K562 (cell line): ENCODE results near the gene FBRS. TPM values are rescaled to one million over a fixed set of nuclear protein-coding genes. Genes with fewer than 3 reads are reported as not detected.

Experiments used
- ATAC-seq: fragments of 200-7000 bp; cut with Tn5 transposase; 3 replicates; pipeline ENCODE4 v1.9.1; 2020; ENCODE audit warnings: moderate library complexity
- BruUV-seq: library from RNA; stranded (reverse); fragments of 400-500 nt; replicated peaks from 2 replicates; lab custom pipeline; 2021; lab: Mats Ljungman, UMichigan
- CTCF ChIA-PET: fragments of 300-600 bp; formaldehyde crosslinking; extraction: SDS; loops from one replicate; lab custom pipeline; 2021; ENCODE audit warnings: low intra/inter-chr PET ratio; lab: Yijun Ruan, JAX
- POLR2A ChIA-PET: fragments of 300-600, 350-650 bp; sonication (Branson Sonifier 250); formaldehyde crosslinking; extraction: SDS; loops from one replicate; lab custom pipeline; 2021; ENCODE audit warnings: antibody characterized with exemption, inconsistent platforms; lab: Yijun Ruan, JAX
- DNase-seq, 4 experiments: peaks; one replicate each; pipeline versions ENCODE4 v3.0.0 to v3.0.0-alpha.2; 2011 to 2018; ENCODE audit warnings: low spot score in 3 of 4, mixed read lengths in 3 of 4; ENCODE audit errors: extremely low read depth in 1 of 4
- FAIRE-seq: peaks from 2 replicates; lab custom pipeline; 2011; peaks lifted over from hg19 to GRCh38; lab: Jason Lieb, UNC
- H2AFZ ChIP-seq: 2 replicates; pipeline ENCODE4 v1.6.0; 2011; ENCODE audit warnings: low read depth, low read length, control low read depth, inconsistent platforms
- H3K27ac ChIP-seq: fragments of 200-600 bp; 3 replicates; pipeline ENCODE4 v1.8.0; 2011; ENCODE audit warnings: low read depth, mild to moderate bottlenecking, control low read depth, inconsistent platforms, low read length, moderate library complexity, mixed read lengths; ENCODE audit errors: extremely low read depth
- H3K27me3 ChIP-seq, 2 experiments: fragments of 300-600 bp in 1 of 2; 2 replicates in 1 of 2; 3 replicates in 1 of 2; pipeline versions ENCODE4 v1.6.0 to v1.8.0; 2011; ENCODE audit warnings: inconsistent platforms in 2 of 2, low read length in 2 of 2, mild to moderate bottlenecking in 1 of 2, mixed read lengths in 1 of 2, moderate library complexity in 1 of 2; ENCODE audit not compliant: control insufficient read depth in 2 of 2, insufficient read depth in 2 of 2
- H3K36me3 ChIP-seq: fragments of 300-600 bp; 3 replicates; pipeline ENCODE4 v1.8.0; 2011; ENCODE audit warnings: mild to moderate bottlenecking, low read length, inconsistent platforms; ENCODE audit not compliant: control insufficient read depth, insufficient read depth
- H3K4me1 ChIP-seq, 2 experiments: fragments of 200-600 bp in 1 of 2; replicated peaks in 1 of 2; 2 replicates in 1 of 2; 3 replicates in 1 of 2; pipeline versions ENCODE4 v1.5.1 to v1.8.0; 2011; ENCODE audit warnings: inconsistent platforms in 2 of 2, low read length in 2 of 2, mild to moderate bottlenecking in 1 of 2, mixed read lengths in 1 of 2, moderate library complexity in 1 of 2; ENCODE audit not compliant: control insufficient read depth in 2 of 2, insufficient read depth in 2 of 2
- H3K4me2 ChIP-seq: 2 replicates; pipeline ENCODE4 v1.6.1; 2011; ENCODE audit warnings: low read length, control low read depth, inconsistent platforms, mixed read lengths; ENCODE audit not compliant: insufficient read depth
- H3K4me3 ChIP-seq: fragments of 200-600 bp; sonication (generic), shearing (Covaris generic); 2 replicates; pipeline ENCODE4 v1.5.1; 2016; ENCODE audit warnings: control low read depth, inconsistent platforms
- H3K79me2 ChIP-seq: fragments of 200-600 bp; 3 replicates; pipeline ENCODE4 v1.8.0; 2011; ENCODE audit warnings: low read length, inconsistent platforms; ENCODE audit not compliant: control insufficient read depth, insufficient read depth
- H3K9ac ChIP-seq, 2 experiments: 2 replicates each; pipeline versions ENCODE4 v1.6.0 to v1.6.1; 2011; ENCODE audit warnings: low read depth in 2 of 2, low read length in 2 of 2, control low read depth in 1 of 2, inconsistent platforms in 1 of 2, mild to moderate bottlenecking in 1 of 2, mixed read lengths in 1 of 2; ENCODE audit not compliant: insufficient read depth in 1 of 2
- H3K9me1 ChIP-seq: one replicate; pipeline ENCODE4 v1.6.0; 2011; ENCODE audit warnings: inconsistent platforms, mild to moderate bottlenecking, low read length, moderate library complexity; ENCODE audit not compliant: control insufficient read depth, insufficient read depth
- H3K9me3 ChIP-seq: replicated peaks from 2 replicates; pipeline ENCODE4 v1.5.1; 2011; ENCODE audit warnings: low read depth, low read length, inconsistent platforms; ENCODE audit not compliant: control insufficient read depth, insufficient read depth
- H4K20me1 ChIP-seq: replicated peaks from 2 replicates; pipeline ENCODE4 v1.6.1; 2011; ENCODE audit warnings: low read length, inconsistent platforms, mixed read lengths; ENCODE audit not compliant: control insufficient read depth, insufficient read depth
- POLR2AphosphoS5 ChIP-seq: IDR thresholded peaks from 2 replicates; pipeline ENCODE4 v1.6.1; 2011; ENCODE audit warnings: mild to moderate bottlenecking, low read depth, low read length, moderate library complexity; ENCODE audit not compliant: control insufficient read depth, insufficient read depth
- RBBP5 ChIP-seq: fragments of 200-600 bp; sonication (generic); IDR thresholded peaks from 2 replicates; pipeline ENCODE4 v1.6.1; 2012; ENCODE audit warnings: borderline replicate concordance, mild to moderate bottlenecking, low read length, control low read depth, inconsistent platforms; ENCODE audit not compliant: insufficient read depth, poor library complexity, severe bottlenecking
- RBFOX2 ChIP-seq: fragments of 200-400 bp; formaldehyde crosslinking; IDR thresholded peaks from 2 replicates; pipeline ENCODE4 v1.6.1; 2017; ENCODE audit warnings: low read depth, mild to moderate bottlenecking, low read length, moderate library complexity
- WGBS: fragments of 100-300 bp; shearing (Covaris generic); methylation state at CpG from one replicate; pipeline ENCODE4 v1.1.6; 2016; ENCODE audit warnings: low coverage, mixed read lengths; ENCODE audit not compliant: insufficient coverage; ENCODE audit errors: missing lambda C conversion rate; 5-methylcytosine and 5-hydroxymethylcytosine counted together
- in situ Hi-C: fragments of 300-500 bp; cut with MboI; formaldehyde crosslinking; loops from 4 replicates; pipeline ENCODE4 v1.15.0; 2018; ENCODE audit warnings: inconsistent platforms, mixed read lengths
- intact Hi-C: fragments of 100-400 bp; cut with micrococcal nuclease; formaldehyde crosslinking; loops from 2 replicates; pipeline ENCODE4 v1.14.2; 2022
- polyA plus RNA-seq, 8 experiments: library from polyadenylated mRNA; depleted of rRNA in 4 of 8; stranded (reverse) in 5 of 8; unstranded in 3 of 8; fragments of >200 nt; fragmentation: Nextera tagmentation in 2 of 8; fragmentation: Illumina TruSeq in 1 of 8; extraction: Ambion mirVana in 2 of 8; extraction: Trizol in 1 of 8; gene quantifications; 2 replicates each; pipeline versions ENCODE4 v1.2.1 to v1.2.3, GENCODE V29; 2011 to 2014; ENCODE audit warnings: inconsistent platforms in 1 of 8, missing spikeins in 1 of 8
- total RNA-seq, 7 experiments: library from RNA; depleted of rRNA in 6 of 7; stranded (reverse); fragments of >200 nt in 6 of 7; fragmentation: Illumina TruSeq in 2 of 7; extraction: Trizol in 2 of 7; gene quantifications; 2 replicates each; pipeline versions ENCODE4 v1.2.1 to v1.2.3, GENCODE V29; 2011 to 2021; ENCODE audit warnings: low replicate concordance in 1 of 7

FBRS gene
- total and polyA plus RNA-seq, 9 of the 15 experiments (the other 6 are each of a cell fraction or from before 2014, with no cell fraction given) = 0.32 to 59.5 (median 13.1) TPM

- in situ Hi-C loops (no loop called here), intact Hi-C loops (loop anchor here (10.0 kb wide), 3 partner anchors 162 to 588 kb away; partner anchors contain the start of genes ALDOA, TBX6 and YPEL3)
- peaks cover 48% of the 10 kb centered on the region for H3K36me3 ChIP-seq
- no peak overlapping the region for H2AFZ ChIP-seq
- no peaks in the 10 kb centered on the region for H4K20me1 ChIP-seq
- H3K27ac ChIP-seq = no peak overlapping the region
- WGBS = 97% methylated on average over 14 of the region's 18 CpGs
- no peak for ATAC-seq
- H3K9me1 ChIP-seq = no peaks in the 10 kb centered on the region
- no TSS peak for BruUV-seq
- peak overlapping the region; percentile 98 to 100; a peak in 3 of 4 replicates for H3K9ac ChIP-seq
- no peak overlapping the region for H3K4me3 ChIP-seq
- peaks cover 18% of the 10 kb centered on the region for H3K79me2 ChIP-seq
- TF ChIP-seq RBBP5 (no peak), RBFOX2 (peak; percentile 13; the same call in 1 of the 2 replicates)
- POLR2A ChIA-PET = interaction anchor here (0.6 to 0.7 kb wide), 2 partner anchors 243 to 256 kb away, joined by 3 read pairs; no protein-coding TSS in a partner anchor
- H3K9me3 ChIP-seq = no peaks in the 10 kb centered on the region; the same call in 1 of the 2 replicates
- DNase-seq = no peak
- H3K27me3 ChIP-seq = no peaks in the 10 kb centered on the region
- H3K4me2 ChIP-seq = peak overlapping the region; percentile 81; the same call in 1 of the 2 replicates
- H3K4me1 ChIP-seq = peaks cover 19 to 49% of the 10 kb centered on the region in 2 experiments; a peak in 4 of 5 replicates
- no peak for FAIRE-seq
- CTCF ChIA-PET = no interaction called here
These were observed 5.5 kb upstream of the FBRS start for GRCh38 chr16:30652718-30653117.

GRCh38 chr16:30654856-30655255 lies 3.4 kb upstream of the FBRS start:
- H3K36me3 ChIP-seq = peaks cover 48% of the 10 kb centered on the region
- H3K4me1 ChIP-seq = peaks cover 18 to 58% of the 10 kb centered on the region in 2 experiments; a peak in 4 of 5 replicates
- no peak overlapping the region for H3K4me3 ChIP-seq
- no peak overlapping the region for H3K9ac ChIP-seq
- no peaks in the 10 kb centered on the region; the same call in 1 of the 2 replicates for H3K9me3 ChIP-seq
- intact Hi-C loops = loop anchor here (5.0 to 10.0 kb wide), 4 partner anchors 160 to 590 kb away; partner anchors contain the start of genes ALDOA, FBXL19, TBX6 and YPEL3
- POLR2A ChIA-PET = no interaction called here
- H4K20me1 ChIP-seq = no peaks in the 10 kb centered on the region
- H3K4me2 ChIP-seq = no peak overlapping the region
- no peak for FAIRE-seq
- no TSS peak for BruUV-seq
- TF ChIP-seq RBFOX2 (peak; percentile 45; the same call in 1 of the 2 replicates), POLR2AphosphoS5 (no peak)
- TF ChIP-seq, all 486 proteins: peak for 1
- H2AFZ ChIP-seq = no peak overlapping the region
- peaks cover 25% of the 10 kb centered on the region for H3K79me2 ChIP-seq
- DNase-seq (no peak), ATAC-seq (no peak)
- 92% methylated on average over 18 of the region's 18 CpGs for WGBS
- no peak overlapping the region for H3K27ac ChIP-seq
- no peaks in the 10 kb centered on the region for H3K9me1 ChIP-seq
- in situ Hi-C loops = no loop called here
- CTCF ChIA-PET = no interaction called here
- H3K27me3 ChIP-seq = no peaks in the 10 kb centered on the region
